Adrenal gland (tissue), 5 donors: Measurements from ENCODE around the gene GALK2.

Experiments used
- CTCF ChIP-seq, 6 experiments: fragments of 450-650 bp in 4 of 6; fragments of 200-600 bp in 2 of 6; sonication (generic) in 1 of 6; IDR thresholded peaks; 1 replicate in 5 of 6; 2 replicates in 1 of 6; pipeline versions ENCODE4 v1.5.1 to v1.8.0; 2016 to 2021; ENCODE audit warnings: antibody characterized with exemption in 6 of 6, mild to moderate bottlenecking in 2 of 6, moderate library complexity in 1 of 6
- POLR2A ChIP-seq, 2 donors: fragments of 450-650 bp; IDR thresholded peaks; one replicate each; pipeline ENCODE4 v1.6.1; 2017; ENCODE audit warnings: antibody characterized with exemption in 2 of 2, mild to moderate bottlenecking in 2 of 2, moderate library complexity in 1 of 2
- donor health status: DM: no; HTN: no; CAD: no.

- peak in 1 of 6 experiments; percentile 28 for TF ChIP-seq CTCF (IDR thresholded peaks at IDR 0.05)
- TF ChIP-seq POLR2A (IDR thresholded peaks at IDR 0.05) = no peak
Measured at GRCh38 chr15:49155834-49156627, 14.0 kb upstream of the GALK2 start.
